Measurements from ENCODE around the gene RRN3.
"Not testable (repeated sequence)": the region's sequence is repeated elsewhere in the genome, so short reads cannot be mapped to it uniquely, and the experiment has no call there.

The RRN3 gene

DNA sequence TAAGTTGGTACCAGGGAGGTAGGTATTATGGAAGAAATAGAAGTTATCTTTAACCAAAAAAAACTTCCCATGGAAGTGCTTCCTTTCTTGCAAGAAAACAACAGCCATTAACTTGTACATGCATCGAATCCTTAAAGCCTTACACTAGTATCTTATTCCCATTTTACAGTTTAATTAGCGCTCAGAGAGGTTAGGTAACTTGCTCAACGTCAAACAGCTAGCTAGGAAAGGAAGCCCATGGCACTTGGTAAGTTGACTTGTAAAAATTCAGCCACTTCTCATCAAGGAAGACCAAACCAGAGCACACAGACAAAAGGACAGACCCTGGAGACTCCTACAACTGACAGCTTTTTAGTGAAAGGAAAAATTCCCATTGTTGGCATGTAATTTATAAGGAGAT, 34.7 kb downstream of the RRN3 start:
- TF ChIP-seq TAF1 (IDR thresholded peaks at IDR 0.05; ENCODE audit: low read depth, low read length) (no peak), POLR2AphosphoS5 (IDR thresholded peaks at IDR 0.05; ENCODE audit: low read depth, low read length) (no peak), POLR2A (IDR thresholded peaks at IDR 0.05; ENCODE audit: low read depth, low read length) (no peak), SPI1 (IDR thresholded peaks at IDR 0.05; ENCODE audit: low read depth, low read length) (no peak), POU2F2 (IDR thresholded peaks at IDR 0.05; ENCODE audit: low read depth, low read length) (no peak), PAX5 (IDR thresholded peaks at IDR 0.05; ENCODE audit: insufficient read depth, low read length, severe bottlenecking) (no peak)
- DNase-seq (ENCODE audit: insufficient read length, low spot score) (no peak), FAIRE-seq (no peak)

DNA sequence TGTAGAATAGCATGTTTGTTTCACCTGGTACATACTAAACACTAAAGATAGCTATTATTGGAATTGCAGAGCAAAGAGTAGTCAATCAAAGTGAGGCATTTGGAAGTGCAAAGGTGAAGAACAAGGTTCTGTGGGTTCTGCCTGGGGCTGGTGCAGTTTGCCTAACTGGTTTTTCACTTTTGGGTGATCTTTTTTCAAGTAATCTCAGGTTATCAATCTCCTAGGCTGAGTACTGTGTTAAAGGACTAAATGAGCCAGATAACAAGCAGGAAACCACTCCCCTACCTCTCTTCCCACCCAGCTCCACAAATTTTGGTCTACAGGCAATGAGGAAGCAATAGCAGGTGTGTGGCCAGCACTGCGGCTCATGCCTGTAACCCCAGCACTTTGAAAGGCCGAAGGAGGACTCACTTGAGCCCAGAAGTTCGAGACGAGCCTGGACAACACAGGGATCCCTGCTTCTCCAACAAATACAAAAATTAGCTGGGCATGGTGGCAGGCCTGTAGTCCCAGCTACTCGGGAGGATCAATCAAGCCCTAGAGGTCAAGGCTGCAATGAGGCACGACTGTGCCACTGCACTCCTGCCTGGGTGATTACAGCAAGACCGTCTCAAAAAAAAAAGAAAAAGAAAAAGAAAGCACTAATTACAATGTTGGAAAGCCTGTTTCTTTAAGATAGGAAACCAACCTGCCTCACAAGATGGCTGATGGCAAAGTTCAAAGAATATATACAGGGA, 36.2 kb downstream of the RRN3 start:
- TF ChIP-seq POU2F2 (IDR thresholded peaks at IDR 0.05; ENCODE audit: low read depth, low read length) (no peak), SPI1 (IDR thresholded peaks at IDR 0.05; ENCODE audit: low read depth, low read length) (no peak), POLR2A (IDR thresholded peaks at IDR 0.05; ENCODE audit: low read depth, low read length) (no peak), TAF1 (IDR thresholded peaks at IDR 0.05; ENCODE audit: low read depth, low read length) (no peak)
- no peak for DNase-seq (ENCODE audit: insufficient read length, low spot score)
- no peak for FAIRE-seq

DNA sequence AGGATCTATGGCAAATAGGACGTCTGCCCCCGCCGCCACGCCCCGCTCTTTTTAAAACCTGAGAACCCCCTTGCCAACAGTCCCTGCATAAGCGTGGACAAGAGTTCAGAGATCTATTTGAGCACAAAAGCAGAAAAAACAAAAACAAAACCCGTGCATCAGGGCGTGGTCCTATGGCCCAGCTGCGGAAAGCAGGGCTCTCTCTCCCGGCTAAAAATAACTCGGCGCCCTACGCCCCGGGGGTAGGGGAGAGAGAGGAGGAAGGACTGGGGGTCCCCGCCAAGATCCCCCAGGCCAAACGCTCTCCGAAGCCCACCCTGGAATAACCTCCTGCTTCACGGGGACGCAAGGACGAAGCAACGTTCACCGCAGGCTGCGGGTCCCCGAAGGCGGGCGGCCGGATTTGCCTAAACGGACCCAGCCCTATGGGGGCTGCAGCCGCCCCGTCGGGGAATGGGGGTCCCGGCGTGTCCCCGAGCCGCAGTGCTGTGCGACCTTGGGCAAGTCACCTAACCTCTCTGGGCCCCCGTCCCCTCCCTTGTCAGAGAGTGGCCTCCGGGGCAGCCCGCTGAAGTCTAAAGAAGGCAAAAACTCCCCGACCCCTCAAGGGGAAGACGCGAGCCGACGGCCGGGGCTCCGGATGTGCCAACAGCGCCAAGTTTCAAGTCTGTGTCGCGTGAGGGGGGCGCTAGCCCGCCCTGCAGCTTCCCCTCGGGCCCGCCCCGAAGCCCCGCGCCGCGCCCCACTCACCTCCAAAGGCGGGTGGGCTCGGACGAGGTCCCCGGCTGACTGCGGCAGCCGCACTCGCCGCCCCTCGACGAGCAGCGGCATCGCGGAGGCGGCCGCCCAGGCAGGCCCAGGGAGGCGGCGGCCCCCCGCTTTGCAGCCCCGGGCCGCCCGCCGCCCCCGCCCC, 38.7 kb downstream of the RRN3 start:
- FAIRE-seq (no peak), DNase-seq (ENCODE audit: insufficient read length, low spot score) (peak; percentile 66)
- TF ChIP-seq POU2F2 (IDR thresholded peaks at IDR 0.05; ENCODE audit: low read depth, low read length) (no peak), PAX5 (IDR thresholded peaks at IDR 0.05; ENCODE audit: insufficient read depth, low read length, severe bottlenecking) (no peak), POLR2A (IDR thresholded peaks at IDR 0.05; ENCODE audit: low read depth, low read length) (no peak), TAF1 (IDR thresholded peaks at IDR 0.05; ENCODE audit: low read depth, low read length) (no peak; the same call in 1 of the 2 replicates), POLR2AphosphoS5 (IDR thresholded peaks at IDR 0.05; ENCODE audit: low read depth, low read length) (no peak), SPI1 (IDR thresholded peaks at IDR 0.05; ENCODE audit: low read depth, low read length) (no peak)

DNA sequence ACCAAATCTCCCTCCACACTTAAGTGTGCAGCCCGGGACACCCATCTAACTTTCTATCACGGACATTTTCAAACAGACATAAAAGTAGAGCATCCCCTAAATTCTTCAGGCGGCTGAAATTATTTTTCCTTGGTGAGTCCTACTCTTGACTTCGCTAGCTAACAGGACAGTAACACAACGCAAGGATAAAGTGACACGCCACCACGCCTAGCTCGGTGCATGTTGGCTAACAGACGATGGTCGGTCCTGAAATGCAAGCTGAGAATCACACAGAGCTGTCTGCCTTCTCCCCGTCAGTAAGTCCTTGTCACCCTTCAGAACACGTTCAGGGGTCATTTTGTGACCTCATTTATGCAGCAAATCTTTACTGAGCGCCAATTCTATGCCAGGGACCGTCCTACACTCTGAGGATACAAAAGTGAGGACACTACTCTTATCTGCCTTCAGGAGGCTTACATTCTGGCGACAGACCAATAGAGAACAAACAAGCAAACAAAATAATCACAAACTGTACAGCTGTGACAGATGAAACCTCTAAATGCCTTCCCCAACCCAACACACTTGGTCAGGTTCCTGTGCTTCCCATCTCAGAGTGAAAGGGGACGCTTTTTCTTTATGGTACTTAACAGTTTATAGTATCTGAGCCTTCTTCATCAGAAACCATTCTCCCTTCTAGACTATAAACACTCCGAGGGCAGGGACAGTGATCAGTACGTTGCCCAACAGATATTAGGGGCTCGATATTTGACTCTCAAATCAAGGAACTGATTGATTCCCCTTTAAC, 39.5 kb downstream of the RRN3 start:
- DNase-seq (ENCODE audit: insufficient read length, low spot score) (no peak), FAIRE-seq (no peak)
- TF ChIP-seq POU2F2 (IDR thresholded peaks at IDR 0.05; ENCODE audit: low read depth, low read length) (no peak), POLR2A (IDR thresholded peaks at IDR 0.05; ENCODE audit: low read depth, low read length) (no peak), POLR2AphosphoS5 (IDR thresholded peaks at IDR 0.05; ENCODE audit: low read depth, low read length) (no peak), SPI1 (IDR thresholded peaks at IDR 0.05; ENCODE audit: low read depth, low read length) (no peak), PAX5 (IDR thresholded peaks at IDR 0.05; ENCODE audit: insufficient read depth, low read length, severe bottlenecking) (no peak), TAF1 (IDR thresholded peaks at IDR 0.05; ENCODE audit: low read depth, low read length) (no peak)

DNA sequence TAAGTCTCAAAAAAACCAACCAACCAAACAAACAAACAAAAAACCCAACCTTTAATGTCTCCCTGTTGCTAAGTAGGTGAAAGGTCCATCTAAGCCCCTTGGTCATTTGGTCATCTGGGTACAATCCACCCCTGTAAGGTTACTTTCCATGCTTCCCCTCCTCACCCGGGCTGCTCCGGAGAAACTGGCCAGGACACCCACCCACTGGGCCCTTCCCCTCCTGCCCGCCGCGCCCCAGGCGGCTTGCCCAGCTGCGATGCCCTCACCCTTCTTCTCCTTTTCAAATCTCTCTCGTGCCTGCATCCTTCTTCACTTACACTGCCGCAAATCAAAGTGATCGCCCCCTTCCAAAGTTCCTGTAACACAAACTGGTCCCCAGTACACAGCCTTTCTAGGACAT, 40.2 kb downstream of the RRN3 start:
- DNase-seq (ENCODE audit: insufficient read length, low spot score) (no peak), FAIRE-seq (no peak)
- TF ChIP-seq POU2F2 (IDR thresholded peaks at IDR 0.05; ENCODE audit: low read depth, low read length) (no peak), PAX5 (IDR thresholded peaks at IDR 0.05; ENCODE audit: insufficient read depth, low read length, severe bottlenecking) (no peak), TAF1 (IDR thresholded peaks at IDR 0.05; ENCODE audit: low read depth, low read length) (no peak), POLR2A (IDR thresholded peaks at IDR 0.05; ENCODE audit: low read depth, low read length) (no peak), SPI1 (IDR thresholded peaks at IDR 0.05; ENCODE audit: low read depth, low read length) (no peak), POLR2AphosphoS5 (IDR thresholded peaks at IDR 0.05; ENCODE audit: low read depth, low read length) (no peak)

DNA sequence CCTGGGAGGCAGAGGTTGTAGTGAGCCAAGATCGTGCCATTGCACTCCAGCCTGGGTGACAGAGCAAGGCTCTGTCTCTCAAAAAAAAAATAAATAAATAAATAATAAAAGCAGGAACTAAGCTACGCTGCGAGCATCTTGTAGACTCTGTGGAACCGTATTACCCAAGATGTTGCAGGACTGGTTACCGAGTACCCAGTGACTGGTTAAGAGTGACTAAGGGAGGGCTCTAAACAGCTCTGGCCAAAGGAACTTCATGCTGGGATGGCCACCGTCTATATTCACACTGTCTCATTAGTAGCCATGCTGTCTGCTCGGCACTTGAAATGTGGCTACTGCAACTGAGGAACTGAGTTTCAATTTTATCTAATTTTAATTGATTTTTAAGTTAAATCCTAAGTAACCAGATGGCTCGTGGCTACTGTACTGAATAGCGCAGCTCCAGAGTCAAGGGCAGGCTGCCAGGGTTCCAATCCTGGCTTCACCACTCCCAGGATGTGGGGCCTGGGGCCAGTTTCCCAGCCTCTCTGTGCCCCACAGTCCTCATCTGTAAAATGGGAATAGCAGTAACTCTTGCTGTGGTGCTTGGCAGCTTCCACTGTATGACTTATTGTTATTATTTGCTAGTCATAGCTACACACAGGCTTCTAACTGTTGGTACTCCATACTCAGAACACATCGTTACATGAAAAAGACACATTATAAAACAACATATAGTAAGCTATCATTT, 41.2 kb downstream of the RRN3 start:
- DNase-seq (ENCODE audit: insufficient read length, low spot score) (no peak), FAIRE-seq (no peak)
- TF ChIP-seq POLR2A (IDR thresholded peaks at IDR 0.05; ENCODE audit: low read depth, low read length) (no peak), PAX5 (IDR thresholded peaks at IDR 0.05; ENCODE audit: insufficient read depth, low read length, severe bottlenecking) (no peak), POLR2AphosphoS5 (IDR thresholded peaks at IDR 0.05; ENCODE audit: low read depth, low read length) (no peak), POU2F2 (IDR thresholded peaks at IDR 0.05; ENCODE audit: low read depth, low read length) (no peak), SPI1 (IDR thresholded peaks at IDR 0.05; ENCODE audit: low read depth, low read length) (no peak), TAF1 (IDR thresholded peaks at IDR 0.05; ENCODE audit: low read depth, low read length) (no peak)

DNA sequence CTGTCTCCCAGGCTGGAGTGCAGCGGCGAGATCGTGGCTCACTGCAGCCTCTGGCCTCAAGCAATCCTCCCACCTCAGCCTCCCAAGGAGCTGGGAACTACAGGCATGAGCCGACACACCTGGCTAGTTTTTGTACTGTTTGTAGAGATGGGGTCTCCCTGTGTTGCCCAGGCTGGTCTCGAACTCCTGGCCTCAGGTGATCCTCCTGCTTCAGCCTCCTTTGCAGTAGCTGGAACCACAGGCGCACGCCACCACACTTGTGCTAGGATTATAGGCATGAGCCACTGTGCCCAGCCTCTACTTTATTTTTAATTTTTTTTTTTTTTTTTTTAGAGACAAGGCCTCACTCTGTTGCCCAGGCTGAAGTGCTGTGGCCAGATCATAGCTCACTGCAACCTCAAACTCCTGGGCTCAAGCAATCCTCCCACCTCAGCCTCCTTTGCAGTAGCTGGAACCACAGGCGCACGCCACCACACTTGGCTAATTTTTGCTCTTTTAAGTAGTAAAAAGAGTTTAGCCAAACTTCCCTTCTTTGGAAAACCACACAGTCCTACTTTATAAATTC, 42.6 kb downstream of the RRN3 start:
- no peak for TF ChIP-seq POLR2A (IDR thresholded peaks at IDR 0.05; ENCODE audit: low read depth, low read length)
- TF ChIP-seq SPI1 (IDR thresholded peaks at IDR 0.05; ENCODE audit: low read depth, low read length), result no peak
- TF ChIP-seq POU2F2 (IDR thresholded peaks at IDR 0.05; ENCODE audit: low read depth, low read length), result no peak
- TF ChIP-seq PAX5 (IDR thresholded peaks at IDR 0.05; ENCODE audit: insufficient read depth, low read length, severe bottlenecking), result no peak
- TF ChIP-seq TAF1 (IDR thresholded peaks at IDR 0.05; ENCODE audit: low read depth, low read length), result no peak
- no peak for TF ChIP-seq POLR2AphosphoS5 (IDR thresholded peaks at IDR 0.05; ENCODE audit: low read depth, low read length)
- no peak for FAIRE-seq
- no peak for DNase-seq (ENCODE audit: insufficient read length, low spot score)

DNA sequence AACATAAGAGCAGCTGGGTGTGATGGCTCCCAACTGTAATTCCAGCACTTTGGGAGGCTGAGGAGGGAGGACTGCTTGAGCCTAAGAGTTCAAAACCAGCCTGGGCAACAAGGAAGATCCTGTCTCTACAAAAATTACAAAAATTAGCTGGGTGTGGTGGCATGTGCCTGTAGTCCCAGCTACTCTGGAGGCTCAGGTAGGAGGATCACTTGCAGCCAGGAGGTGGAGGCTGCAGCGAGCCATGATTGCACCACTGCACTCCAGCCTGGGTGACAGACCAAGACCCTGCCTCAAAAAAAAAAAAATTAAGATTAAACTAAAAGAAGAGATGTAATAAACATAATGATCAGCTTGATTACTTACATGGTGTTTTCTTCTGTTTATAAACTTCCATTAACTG, 43.6 kb downstream of the RRN3 start:
- FAIRE-seq, result not testable (repeated sequence)

More for the DNA sequence above, 43.6 kb downstream of the RRN3 start:
- not testable (repeated sequence) for DNase-seq (ENCODE audit: insufficient read length, low spot score)

Data from GM12891 (cell line).